ENCODE results near the gene CITED4. TPM values are rescaled to one million over a fixed set of nuclear protein-coding genes. Genes with fewer than 3 reads are reported as not detected.
"Not testable (repeated sequence)": the region's sequence is repeated elsewhere in the genome, so short reads cannot be mapped to it uniquely, and the experiment has no call there.

CITED4 gene
- total RNA-seq, 2 experiments from 2014 or later = 2.9 to 4.4 TPM

DNA sequence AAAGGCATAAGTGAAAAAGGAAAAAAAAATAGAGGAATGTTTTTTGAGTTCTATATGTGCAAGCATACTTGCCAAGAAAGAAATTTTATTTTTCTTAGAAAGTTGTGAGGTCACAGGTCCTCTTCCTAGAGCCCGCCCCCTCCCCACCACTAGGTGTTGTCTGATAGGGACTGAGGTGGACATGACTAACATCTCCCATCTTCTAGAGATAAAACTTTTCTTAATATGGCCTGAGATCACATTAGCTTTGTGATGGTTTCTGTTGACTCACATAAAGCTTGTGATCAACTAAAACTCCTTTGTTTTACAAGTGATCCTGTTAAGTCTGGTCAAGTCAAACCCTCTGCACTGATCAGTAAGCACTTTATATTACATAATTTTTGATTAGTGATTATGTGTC is 33.4 kb upstream of the CITED4 start:
- H3K27ac Mint-ChIP-seq = no peak overlapping the region
- H3K4me1 Mint-ChIP-seq = peaks cover 3% of the 10 kb centered on the region
- peaks cover 14% of the 10 kb centered on the region for H3K9me3 Mint-ChIP-seq (ENCODE audit: low read depth)
- ATAC-seq (no peak), DNase-seq (no peak)
- H3K4me3 Mint-ChIP-seq = no peak overlapping the region
- peaks cover 2% of the 10 kb centered on the region for H3K27me3 Mint-ChIP-seq
- CTCF ChIA-PET = no interaction called here
- H3K36me3 Mint-ChIP-seq = peaks cover 14% of the 10 kb centered on the region

DNA sequence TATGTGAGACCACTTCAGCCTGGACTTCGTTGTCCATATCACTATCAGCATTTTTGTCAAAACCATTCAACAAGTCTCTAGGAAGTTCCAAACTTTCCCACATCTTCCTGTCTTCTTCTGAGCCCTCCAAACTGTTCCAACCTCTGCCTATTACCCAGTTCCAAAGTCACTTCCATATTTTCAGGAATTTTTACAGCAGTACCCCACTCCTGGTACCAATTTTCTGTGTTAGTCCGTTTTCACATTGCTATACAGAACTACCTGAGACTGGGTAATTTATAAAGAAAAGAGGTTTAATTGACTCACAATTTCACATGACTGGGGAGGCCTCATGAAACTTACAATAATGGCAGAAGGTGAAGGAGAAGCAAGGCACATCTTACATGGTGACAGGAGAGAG is 32.7 kb upstream of the CITED4 start:
- H3K4me1 Mint-ChIP-seq, ATAC-seq, H3K27me3 Mint-ChIP-seq, H3K27ac Mint-ChIP-seq, H3K4me3 Mint-ChIP-seq, CTCF ChIA-PET, DNase-seq: not testable (repeated sequence)
- peaks cover 14% of the 10 kb centered on the region for H3K36me3 Mint-ChIP-seq
- peaks cover 14% of the 10 kb centered on the region for H3K9me3 Mint-ChIP-seq (ENCODE audit: low read depth)

DNA sequence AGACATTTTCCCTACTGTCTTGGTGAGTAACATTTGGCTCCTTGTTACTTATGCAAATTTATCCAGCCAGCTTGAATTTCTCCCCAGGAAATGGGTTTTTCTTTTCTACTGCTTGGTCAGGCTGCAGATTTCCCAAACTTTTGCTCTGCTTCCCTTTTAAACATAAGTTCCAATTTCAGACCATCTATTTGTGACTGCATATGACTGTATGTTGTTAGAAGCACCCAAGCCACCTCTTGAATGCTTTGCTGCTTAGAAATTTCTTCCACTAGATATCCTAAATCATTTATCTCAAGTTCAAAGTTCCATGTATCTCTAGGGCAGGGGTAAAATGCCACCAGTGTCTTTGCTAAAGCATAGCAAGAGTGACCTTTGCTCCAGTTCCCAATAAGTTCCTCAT is 32.3 kb upstream of the CITED4 start:
- DNase-seq (no peak), ATAC-seq (no peak)
- Mint-ChIP-seq H3K4me3 (no peak overlapping the region), H3K4me1 (peaks cover 3% of the 10 kb centered on the region), H3K9me3 (ENCODE audit: low read depth) (peaks cover 14% of the 10 kb centered on the region), H3K27ac (no peak overlapping the region), H3K27me3 (peaks cover 2% of the 10 kb centered on the region), H3K36me3 (peaks cover 14% of the 10 kb centered on the region)
- CTCF ChIA-PET = no interaction called here

DNA sequence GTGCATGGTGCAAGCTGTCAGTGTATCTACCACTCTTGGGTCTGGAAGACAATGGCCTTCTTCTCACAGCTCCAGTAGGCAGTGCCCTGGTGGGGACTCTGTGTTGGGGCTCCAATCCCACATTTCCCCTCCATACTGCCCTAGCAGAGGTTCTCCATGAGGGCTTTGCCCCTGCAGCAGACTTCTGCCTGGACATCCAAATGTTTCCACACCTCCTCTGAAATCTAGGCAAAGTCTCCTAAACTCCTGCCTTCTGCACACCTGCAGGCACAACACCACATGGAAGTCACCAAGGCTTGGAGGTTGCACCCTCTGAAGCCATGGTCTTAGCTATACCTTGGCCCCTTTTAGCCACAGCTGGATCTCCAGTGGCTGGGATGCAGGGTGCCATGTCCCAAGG is 31.8 kb upstream of the CITED4 start:
- H3K36me3 Mint-ChIP-seq = peaks cover 14% of the 10 kb centered on the region
- CTCF ChIA-PET = no interaction called here
- peaks cover 14% of the 10 kb centered on the region for H3K9me3 Mint-ChIP-seq (ENCODE audit: low read depth)
- H3K27me3 Mint-ChIP-seq = peaks cover 4% of the 10 kb centered on the region
- no peak for DNase-seq
- peaks cover 3% of the 10 kb centered on the region for H3K4me1 Mint-ChIP-seq
- no peak for ATAC-seq
- no peak overlapping the region for H3K4me3 Mint-ChIP-seq
- H3K27ac Mint-ChIP-seq = no peak overlapping the region

DNA sequence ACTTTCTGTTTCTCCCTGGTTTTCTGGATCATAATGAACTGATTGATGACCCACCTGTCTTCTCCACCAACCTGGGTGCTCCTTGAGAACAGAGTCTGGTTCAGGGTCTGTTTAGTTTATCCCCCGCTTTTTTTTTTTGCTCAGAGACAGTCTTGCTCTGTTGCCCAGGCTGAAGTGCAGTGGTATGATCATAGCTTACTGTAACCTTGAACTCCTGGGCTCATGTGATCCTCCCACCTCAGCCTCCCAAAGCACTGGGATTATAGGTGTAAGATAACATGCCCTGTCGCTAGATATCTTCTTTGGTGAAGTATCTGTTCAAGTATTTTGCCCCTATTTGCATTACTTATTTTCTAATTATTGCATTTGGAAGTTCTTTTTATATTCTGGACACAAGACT is 30.2 kb upstream of the CITED4 start:
- H3K36me3 Mint-ChIP-seq = peaks cover 14% of the 10 kb centered on the region
- ATAC-seq (no peak), DNase-seq (no peak)
- H3K4me1 Mint-ChIP-seq = no peaks in the 10 kb centered on the region
- no peak overlapping the region for H3K4me3 Mint-ChIP-seq
- H3K27me3 Mint-ChIP-seq = peaks cover 15% of the 10 kb centered on the region
- peaks cover 14% of the 10 kb centered on the region for H3K9me3 Mint-ChIP-seq (ENCODE audit: low read depth)
- CTCF ChIA-PET = no interaction called here
- no peak overlapping the region for H3K27ac Mint-ChIP-seq

DNA sequence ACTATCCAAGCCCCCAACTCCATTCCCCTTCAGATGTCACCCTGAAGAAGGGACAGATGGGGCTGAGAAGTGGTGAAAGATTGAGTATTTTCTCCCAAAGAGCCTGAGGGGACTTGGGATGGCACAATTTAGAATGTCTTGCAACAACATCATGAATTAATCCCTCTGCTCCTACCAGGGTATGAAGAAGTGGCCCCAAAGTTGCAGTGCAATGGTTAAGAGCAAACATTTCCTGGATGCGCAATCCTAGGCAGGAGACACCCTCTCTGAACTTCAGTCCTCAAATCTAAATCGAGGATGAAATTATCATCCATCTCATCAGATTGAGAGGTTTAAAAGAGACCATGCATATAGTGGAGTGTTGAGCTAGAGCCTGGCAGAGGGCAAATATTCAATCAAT is 28.6 kb upstream of the CITED4 start:
- Mint-ChIP-seq H3K27ac (no peak overlapping the region), H3K27me3 (peaks cover 30% of the 10 kb centered on the region), H3K9me3 (ENCODE audit: low read depth) (peaks cover 14% of the 10 kb centered on the region), H3K4me3 (no peak overlapping the region), H3K36me3 (peaks cover 14% of the 10 kb centered on the region), H3K4me1 (peaks cover 4% of the 10 kb centered on the region)
- CTCF ChIA-PET = no interaction called here
- DNase-seq (no peak), ATAC-seq (no peak)

DNA sequence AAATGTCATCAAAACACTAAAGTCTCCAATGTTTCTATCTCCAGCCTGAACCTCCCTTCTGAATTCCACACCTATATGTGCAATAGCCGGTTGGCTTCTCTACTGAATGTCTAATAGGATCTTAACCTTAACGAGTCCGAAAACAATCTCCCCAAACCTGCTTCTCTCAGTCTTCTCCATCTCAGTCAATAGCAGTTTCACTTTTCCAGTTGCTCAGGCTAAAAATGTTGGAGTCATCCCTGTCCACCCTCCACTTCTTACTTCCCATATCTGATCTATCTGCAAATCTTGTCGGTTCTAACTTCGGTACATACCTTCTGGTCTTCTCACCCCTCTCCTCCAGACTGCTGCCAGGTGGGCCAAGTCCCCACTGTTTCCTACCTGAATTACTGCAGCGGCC is 25.5 kb upstream of the CITED4 start:
- Mint-ChIP-seq H3K4me3 (no peak overlapping the region), H3K9me3 (ENCODE audit: low read depth) (no peaks in the 10 kb centered on the region), H3K4me1 (peaks cover 8% of the 10 kb centered on the region), H3K27ac (no peak overlapping the region), H3K27me3 (peaks cover 50% of the 10 kb centered on the region), H3K36me3 (peaks cover 4% of the 10 kb centered on the region)
- DNase-seq = no peak
- ATAC-seq = no peak
- CTCF ChIA-PET = no interaction called here

DNA sequence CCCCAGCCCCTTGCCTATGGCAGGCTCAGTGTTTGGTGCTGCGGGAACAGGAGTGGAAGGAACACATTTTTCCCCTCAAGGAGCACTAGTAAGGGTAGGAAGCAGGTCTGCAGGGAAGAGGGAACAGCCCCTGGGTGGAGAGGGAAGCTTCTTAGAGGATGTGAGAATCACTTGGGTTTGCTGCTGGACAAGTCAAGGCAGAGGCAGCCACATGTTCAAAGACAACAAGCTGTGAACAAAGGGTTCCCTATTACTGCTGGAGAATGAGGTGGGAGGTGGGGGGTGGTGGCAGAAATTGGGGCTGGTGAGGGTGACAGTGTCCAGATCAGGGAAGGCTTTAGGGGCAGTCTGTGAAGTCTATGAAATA is 24.8 kb upstream of the CITED4 start:
- H3K36me3 Mint-ChIP-seq = peaks cover 4% of the 10 kb centered on the region
- no peak for ATAC-seq
- CTCF ChIA-PET = no interaction called here
- H3K9me3 Mint-ChIP-seq (ENCODE audit: low read depth) = no peaks in the 10 kb centered on the region
- peaks cover 8% of the 10 kb centered on the region for H3K4me1 Mint-ChIP-seq
- H3K4me3 Mint-ChIP-seq = no peak overlapping the region
- no peak overlapping the region for H3K27ac Mint-ChIP-seq
- peaks cover 55% of the 10 kb centered on the region for H3K27me3 Mint-ChIP-seq
- DNase-seq = no peak

DNA sequence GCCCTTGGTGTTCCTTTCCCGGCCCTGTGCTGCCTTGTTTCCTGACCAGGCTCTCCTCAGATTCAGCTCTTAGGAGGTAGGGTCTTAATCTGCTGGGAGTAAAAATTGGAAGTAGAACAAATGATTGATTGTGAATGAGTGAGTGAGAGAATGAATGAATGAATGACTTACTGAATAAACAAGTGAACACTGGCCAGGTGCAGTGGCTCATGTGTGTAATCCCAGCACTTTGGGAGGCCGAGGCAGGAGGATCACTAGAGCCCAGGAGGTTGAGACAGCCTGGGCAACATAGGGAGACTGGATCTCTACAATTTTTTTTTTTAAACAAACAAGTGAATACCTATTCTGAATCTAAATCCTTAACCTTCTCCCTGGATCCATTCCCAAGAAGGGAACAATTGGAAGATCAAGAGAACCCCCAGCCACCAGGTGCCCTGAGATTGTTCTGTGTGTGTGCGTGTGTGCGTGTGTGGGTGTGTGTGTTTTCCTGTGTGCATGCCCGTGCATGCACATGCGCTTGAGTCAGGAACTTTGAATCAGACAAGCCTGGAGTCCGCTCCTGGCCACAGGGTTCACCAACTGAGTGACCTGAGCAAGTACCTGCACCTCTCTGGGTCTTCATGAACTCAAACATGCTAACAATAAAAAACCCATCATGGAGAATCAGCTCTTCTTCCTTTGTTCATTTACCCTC is 24.3 kb upstream of the CITED4 start:
- ATAC-seq (no peak), DNase-seq (no peak)
- Mint-ChIP-seq H3K36me3 (peaks cover 4% of the 10 kb centered on the region), H3K4me3 (no peak overlapping the region), H3K27me3 (peaks cover 55% of the 10 kb centered on the region), H3K9me3 (ENCODE audit: low read depth) (no peaks in the 10 kb centered on the region), H3K4me1 (peaks cover 8% of the 10 kb centered on the region), H3K27ac (no peak overlapping the region)
- CTCF ChIA-PET = no interaction called here

DNA sequence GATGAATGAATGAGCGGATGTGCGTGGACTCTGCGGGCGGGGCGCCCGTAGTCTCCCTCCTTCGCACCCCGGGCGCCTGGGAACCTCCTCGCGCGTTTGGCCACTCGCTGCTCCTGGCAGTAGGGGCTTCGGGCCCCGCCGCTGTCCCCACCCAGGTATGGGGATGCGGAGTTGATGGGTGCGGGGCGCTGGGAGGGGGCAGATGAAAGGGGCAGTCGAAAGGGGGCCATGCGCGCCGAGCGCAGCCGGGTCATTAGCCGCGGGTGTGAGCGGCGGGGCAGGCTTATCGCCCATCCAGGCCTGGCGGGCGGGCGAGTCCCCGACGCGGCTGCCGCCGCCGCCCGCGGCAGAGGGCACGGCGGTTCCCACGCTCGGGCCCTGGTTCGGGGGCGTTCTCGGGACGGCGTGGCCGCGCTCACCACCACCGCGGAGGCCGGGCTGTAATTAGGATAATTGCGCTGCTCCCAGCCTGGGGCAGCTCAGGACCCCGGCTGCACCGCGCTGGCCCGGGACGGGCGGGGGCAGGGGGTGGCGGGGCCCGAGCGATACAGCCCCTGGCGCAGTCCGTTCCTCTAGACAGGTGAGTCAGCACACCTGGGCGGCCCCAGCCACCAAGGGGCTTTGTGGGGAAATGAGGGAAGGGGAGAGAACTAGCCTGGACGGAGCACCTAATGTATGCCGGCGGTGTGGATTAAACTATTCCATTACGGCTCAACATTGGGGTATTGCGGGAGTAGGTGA is 22.1 kb upstream of the CITED4 start:
- no peak overlapping the region for H3K27ac Mint-ChIP-seq
- peaks cover 54% of the 10 kb centered on the region for H3K27me3 Mint-ChIP-seq
- no peaks in the 10 kb centered on the region for H3K9me3 Mint-ChIP-seq (ENCODE audit: low read depth)
- ATAC-seq (no peak), DNase-seq (no peak)
- CTCF ChIA-PET = no interaction called here
- H3K4me3 Mint-ChIP-seq = no peak overlapping the region
- peaks cover 10% of the 10 kb centered on the region for H3K4me1 Mint-ChIP-seq
- peaks cover 4% of the 10 kb centered on the region for H3K36me3 Mint-ChIP-seq

DNA sequence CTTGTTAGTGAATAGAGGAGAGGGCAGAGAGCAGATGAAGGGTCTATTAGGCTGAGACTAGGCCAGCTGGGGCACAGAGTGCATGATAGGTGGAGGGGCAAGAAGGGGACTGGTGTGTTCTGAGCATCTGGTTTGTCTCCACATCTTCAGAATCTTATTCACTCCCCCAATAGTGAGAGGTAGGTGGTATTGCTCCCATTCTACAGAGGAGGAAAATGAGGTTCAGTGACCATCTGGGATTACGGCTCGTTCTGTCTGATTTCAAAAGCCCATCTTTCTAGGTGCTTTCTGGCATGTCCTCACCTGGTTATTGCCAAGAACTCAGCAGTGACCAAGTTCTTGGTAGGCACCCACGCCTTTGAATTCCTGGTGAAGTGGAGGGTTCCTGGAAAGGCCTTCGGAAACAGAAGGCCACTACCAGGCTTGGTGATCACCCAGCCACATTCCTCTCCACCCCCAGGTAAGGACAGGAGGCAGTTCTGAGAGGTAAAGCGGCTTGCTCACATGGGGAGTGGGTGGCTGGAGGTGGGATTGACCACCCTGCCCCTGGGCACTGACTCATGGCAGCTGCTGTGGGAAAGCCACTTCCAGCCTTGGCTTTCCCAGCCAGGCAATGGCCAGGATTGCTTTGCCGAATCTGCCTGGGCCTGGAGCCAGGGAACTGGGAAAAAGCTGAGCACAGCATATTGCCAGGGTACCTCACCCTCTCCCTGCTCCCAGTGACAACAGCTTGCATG is 18.8 kb upstream of the CITED4 start:
- H3K9me3 Mint-ChIP-seq (ENCODE audit: low read depth) = peaks cover 4% of the 10 kb centered on the region

DNA sequence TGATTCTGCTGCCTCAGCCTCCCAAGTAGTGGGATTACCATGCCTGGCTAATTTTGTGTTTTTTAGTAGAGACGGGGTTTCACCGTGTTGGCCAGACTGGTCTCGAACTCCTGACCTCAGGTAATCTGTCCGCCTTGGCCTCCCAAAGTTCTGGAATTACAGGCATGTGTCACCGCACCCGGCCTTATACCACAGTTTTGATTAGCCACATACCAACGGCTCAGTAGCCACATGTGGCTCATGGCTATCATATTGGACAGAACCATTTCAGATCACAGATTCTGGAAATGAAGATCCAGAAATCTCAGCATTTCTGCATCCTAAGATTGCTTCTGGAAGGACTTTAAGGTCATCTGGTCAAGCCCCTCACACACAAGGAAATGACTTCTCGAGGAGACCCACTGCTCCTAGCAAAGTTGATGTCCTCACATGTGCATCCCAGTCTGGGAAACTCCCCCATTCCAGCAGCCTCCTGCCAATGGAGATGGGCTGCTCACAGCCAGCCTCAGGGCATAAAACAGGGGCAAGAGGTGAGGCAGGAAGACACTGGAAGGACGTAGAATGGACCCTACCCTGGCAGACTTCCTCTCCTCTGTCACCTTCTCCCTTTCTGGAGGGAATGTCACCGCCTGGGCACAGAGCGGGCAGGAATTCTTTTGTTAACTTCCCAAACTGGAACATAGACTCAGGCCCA is 17.5 kb upstream of the CITED4 start:
- DNase-seq = no peak
- Mint-ChIP-seq H3K36me3 (peaks cover 18% of the 10 kb centered on the region), H3K4me1 (peaks cover 36% of the 10 kb centered on the region), H3K27ac (no peak overlapping the region), H3K4me3 (no peak overlapping the region), H3K9me3 (ENCODE audit: low read depth) (peaks cover 6% of the 10 kb centered on the region), H3K27me3 (peaks cover 16% of the 10 kb centered on the region)
- ATAC-seq = no peak
- CTCF ChIA-PET = interaction anchor here (0.6 kb wide), 1 partner anchor 568 kb away, joined by 3 read pairs; no protein-coding TSS in a partner anchor

More for the DNA sequence above, 18.8 kb upstream of the CITED4 start:
- H3K27ac Mint-ChIP-seq = no peak overlapping the region
- no peak overlapping the region for H3K4me3 Mint-ChIP-seq
- ATAC-seq = no peak
- no peak for DNase-seq
- peaks cover 24% of the 10 kb centered on the region for H3K4me1 Mint-ChIP-seq
- CTCF ChIA-PET = no interaction called here
- H3K36me3 Mint-ChIP-seq = peaks cover 13% of the 10 kb centered on the region
- peaks cover 28% of the 10 kb centered on the region for H3K27me3 Mint-ChIP-seq

DNA sequence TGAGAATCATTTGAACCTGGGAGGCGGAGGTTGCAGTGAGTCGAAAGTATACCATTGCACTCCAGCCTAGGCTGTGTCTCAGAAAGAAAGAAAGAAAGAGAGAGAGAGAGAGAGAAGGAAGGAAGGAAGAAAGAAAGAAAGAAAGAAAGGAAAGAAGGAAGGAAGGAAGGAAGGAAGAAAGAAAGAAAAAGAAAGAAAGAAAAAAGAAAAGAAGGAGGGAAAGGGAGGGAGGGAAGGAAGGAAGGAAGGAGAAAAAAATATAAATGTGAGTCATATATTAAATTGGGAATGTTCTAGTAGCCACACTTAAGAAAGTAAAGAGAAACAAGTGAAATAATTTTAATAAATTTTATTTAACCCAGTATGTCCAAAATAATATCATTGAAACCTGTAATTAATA is 16.7 kb upstream of the CITED4 start:
- Mint-ChIP-seq H3K27ac (no peak overlapping the region), H3K4me3 (no peak overlapping the region), H3K9me3 (ENCODE audit: low read depth) (peaks cover 6% of the 10 kb centered on the region), H3K4me1 (peaks cover 37% of the 10 kb centered on the region), H3K27me3 (peaks cover 12% of the 10 kb centered on the region), H3K36me3 (peaks cover 18% of the 10 kb centered on the region)
- ATAC-seq (no peak), DNase-seq (no peak)
- CTCF ChIA-PET = interaction anchor here (1.1 to 13.1 kb wide), 3 partner anchors 12 to 72 kb away, joined by 3 to 131 read pairs (median 3); partner anchors contain the start of gene CITED4
